Omental fat pad (tissue), 4 donors: ENCODE measurements around the gene RTL1. TPM values are rescaled to one million over a fixed set of nuclear protein-coding genes. Genes with fewer than 3 reads are reported as not detected.

Experiments used
- ATAC-seq: fragments of 150-250 bp; one replicate; pipeline ENCODE4 v1.9.1; 2016; ENCODE audit warnings: mild to moderate bottlenecking, moderate library complexity; ENCODE audit not compliant: low FRiP score
- DNase-seq: peaks from one replicate; pipeline ENCODE4 v3.0.0-alpha.2; 2019; ENCODE audit warnings: low spot score
- CTCF ChIP-seq, 3 donors: fragments of 450-650 bp; IDR thresholded peaks; one replicate each; pipeline ENCODE4 v1.5.1; 2016 to 2017; ENCODE audit warnings: antibody characterized with exemption in 3 of 3, mild to moderate bottlenecking in 3 of 3, moderate library complexity in 2 of 3
- total RNA-seq, 4 donors: library from RNA; depleted of rRNA; stranded (reverse); fragments of >200 nt; gene quantifications; one replicate each; pipeline ENCODE4 v1.1.0, GENCODE V29; 2016

RTL1 gene
- total RNA-seq, 4 donors from 2014 or later, result not detected

DNA sequence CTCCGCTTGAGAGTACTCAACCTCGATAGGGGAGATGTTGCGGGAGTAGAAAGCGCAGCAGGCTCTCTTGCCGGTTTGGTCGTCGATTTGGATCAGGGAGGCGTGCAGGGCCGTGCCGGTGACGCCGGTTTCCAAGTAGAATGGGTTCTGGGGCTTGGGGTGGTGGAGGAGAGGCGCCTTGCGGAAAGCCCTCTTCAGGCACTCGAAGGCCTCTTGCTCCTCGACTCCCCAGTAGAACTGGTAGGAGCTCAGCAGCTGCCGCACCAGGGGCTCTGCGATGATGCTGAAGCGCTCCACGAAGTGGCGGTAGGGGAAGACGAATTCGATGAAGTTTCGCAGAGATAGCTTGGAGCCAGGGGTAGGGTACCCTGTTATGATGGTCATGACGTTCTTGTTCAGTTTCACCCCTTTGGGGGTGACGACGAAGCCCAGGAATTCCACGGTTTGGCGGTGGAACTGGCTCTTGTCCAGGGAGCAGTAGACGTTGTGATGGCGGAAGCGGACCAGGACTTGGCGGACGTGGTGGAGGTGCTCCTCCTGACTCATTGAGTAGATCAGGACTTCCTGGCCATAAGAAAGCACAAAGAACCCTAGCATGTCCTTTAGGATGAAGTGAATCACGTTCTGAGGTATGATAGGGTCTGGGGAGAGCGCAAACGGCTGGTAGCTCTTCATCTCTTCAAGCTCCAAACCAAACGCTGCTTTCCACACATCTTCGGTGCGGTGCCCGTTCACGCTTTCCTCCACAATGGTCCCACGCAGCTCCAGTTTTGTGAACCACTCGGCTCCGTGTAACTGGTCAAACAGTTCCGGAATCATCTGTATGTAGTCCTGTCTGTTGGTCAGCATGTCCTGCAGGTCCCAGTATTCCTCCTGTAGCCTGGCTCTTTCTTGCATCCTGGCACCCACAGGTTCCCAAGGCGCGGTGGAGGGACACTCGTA lies 21.2 kb downstream of the RTL1 start:
- DNase-seq (no peak), ATAC-seq (no peak)
- no peak for TF ChIP-seq CTCF (IDR thresholded peaks at IDR 0.05)

DNA sequence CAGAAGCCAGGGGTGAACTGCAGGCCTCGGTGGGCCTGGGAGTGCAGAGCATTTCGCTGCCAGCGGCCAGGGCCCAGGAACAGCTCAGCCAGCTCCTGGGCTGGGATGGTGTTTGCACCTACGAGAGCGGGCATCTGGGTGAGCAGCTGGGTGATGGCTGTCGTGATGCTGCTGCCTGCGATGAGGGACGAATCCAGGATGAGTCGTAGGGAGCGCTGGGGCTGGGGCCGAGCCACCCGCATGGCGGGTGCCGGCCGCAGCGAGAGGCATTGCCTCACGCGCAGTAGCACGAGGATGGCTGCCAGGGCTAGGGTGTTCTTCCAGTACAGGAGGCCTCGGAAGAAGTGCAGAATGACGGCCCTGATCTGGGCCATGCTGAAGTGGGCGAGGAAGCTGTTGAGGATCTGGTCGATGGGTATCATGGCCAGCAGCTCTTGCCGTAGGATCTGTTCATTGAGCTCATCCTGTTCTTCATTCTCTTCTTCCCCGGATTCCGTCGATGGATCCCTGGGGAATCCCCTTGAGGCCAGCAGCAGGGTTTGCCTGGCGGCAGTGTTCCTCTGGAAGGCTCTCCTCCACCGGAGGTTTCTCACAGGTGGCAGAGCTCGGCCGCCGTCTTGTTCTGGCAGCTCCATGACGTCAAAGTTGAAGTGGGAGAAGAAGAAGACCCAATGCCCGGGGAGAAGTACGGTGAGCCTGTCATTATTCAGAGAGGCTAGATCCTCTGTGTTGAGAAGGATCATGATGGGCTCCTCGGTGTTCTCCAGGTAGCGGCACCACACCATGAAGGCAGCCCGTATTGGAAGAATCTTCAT lies 22.1 kb downstream of the RTL1 start:
- DNase-seq, result no peak
- no peak for TF ChIP-seq CTCF (IDR thresholded peaks at IDR 0.05)
- ATAC-seq, result no peak

DNA sequence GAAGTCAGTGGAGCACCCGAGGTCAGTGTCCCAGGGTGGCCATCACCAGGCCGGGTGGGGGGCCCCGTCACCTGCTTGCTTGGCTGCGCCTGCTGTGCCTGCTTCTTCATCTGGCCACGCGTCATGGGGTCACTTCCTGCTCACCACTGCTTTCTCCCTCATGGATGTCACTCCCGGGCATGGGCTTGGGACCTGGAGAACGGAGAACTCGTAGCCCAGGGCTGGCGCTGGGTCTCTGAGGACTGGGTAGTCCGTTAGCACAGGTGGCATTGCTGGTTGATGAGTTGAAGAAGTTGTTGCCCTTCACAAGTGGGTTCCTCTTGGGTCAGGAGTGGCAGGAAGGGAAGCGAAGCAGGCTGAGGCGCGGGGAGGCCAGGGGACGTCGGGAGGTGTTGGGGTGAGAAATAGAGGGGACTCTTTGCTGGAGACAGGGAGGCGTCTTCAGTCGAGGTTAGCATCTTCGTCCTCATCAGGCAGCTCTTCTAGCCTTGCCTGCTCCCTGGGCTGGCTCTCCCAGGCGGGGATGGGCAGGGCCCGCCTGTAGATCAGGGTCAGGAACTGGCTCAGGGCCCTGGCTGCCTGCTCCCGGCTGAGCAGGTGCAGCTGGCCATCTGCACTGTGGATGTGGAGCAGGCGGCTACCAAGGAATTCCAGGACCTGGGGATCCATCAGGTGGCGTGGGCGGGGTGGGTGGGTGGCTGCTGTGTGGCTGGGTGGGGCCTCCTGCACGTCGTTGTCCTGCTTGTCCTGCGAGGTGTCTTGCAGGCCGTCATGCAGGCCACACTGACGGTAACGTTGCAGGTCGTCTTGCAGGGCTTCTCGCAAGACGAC lies 23.0 kb downstream of the RTL1 start:
- ATAC-seq (no peak), DNase-seq (no peak)
- TF ChIP-seq CTCF (IDR thresholded peaks at IDR 0.05), result no peak

DNA sequence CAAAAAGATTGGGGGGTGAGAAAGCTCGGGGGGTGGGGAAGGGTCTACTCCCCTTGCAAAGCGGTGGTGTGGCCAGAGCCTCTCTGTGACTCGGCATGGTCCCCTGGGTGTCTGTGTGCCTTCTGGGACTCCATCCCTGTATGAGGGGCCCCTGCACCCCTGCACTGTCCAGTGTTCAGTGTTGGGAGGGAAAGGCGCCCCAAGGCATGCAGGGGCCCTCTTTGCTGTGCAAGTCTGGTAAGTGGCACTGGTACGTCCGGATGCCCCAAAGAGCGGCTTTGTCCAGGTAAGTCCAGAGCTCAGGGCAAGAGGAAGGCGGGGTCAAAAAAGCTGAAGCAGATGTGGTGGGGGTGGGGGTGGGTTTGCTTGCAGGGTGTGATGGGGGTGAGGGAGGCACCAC lies 23.7 kb downstream of the RTL1 start:
- DNase-seq (no peak), ATAC-seq (no peak)
- TF ChIP-seq CTCF (IDR thresholded peaks at IDR 0.05), result no peak

GRCh38 chr14:100879194-100879593 lies 24.3 kb downstream of the RTL1 start:
- no peak for DNase-seq
- ATAC-seq, result no peak
- TF ChIP-seq CTCF (IDR thresholded peaks at IDR 0.05), result no peak

- DNase-seq (no peak), ATAC-seq (no peak)
- TF ChIP-seq CTCF (IDR thresholded peaks at IDR 0.05), result no peak
These were observed 25.0 kb downstream of the RTL1 start for GRCh38 chr14:100878271-100879146.
